Femur (tissue), 1 donor: ENCODE results near the gene TLR10.
A peak's percentile ranks its signal among the peaks of the same experiment; 100 is the strongest.
"Not testable (repeated sequence)": the region's sequence is repeated elsewhere in the genome, so short reads cannot be mapped to it uniquely, and the experiment has no call there.

Source experiments
- DNase-seq: peaks from one replicate; pipeline ENCODE4 v3.0.0-alpha.2; 2017

Gene TLR10, protein sequence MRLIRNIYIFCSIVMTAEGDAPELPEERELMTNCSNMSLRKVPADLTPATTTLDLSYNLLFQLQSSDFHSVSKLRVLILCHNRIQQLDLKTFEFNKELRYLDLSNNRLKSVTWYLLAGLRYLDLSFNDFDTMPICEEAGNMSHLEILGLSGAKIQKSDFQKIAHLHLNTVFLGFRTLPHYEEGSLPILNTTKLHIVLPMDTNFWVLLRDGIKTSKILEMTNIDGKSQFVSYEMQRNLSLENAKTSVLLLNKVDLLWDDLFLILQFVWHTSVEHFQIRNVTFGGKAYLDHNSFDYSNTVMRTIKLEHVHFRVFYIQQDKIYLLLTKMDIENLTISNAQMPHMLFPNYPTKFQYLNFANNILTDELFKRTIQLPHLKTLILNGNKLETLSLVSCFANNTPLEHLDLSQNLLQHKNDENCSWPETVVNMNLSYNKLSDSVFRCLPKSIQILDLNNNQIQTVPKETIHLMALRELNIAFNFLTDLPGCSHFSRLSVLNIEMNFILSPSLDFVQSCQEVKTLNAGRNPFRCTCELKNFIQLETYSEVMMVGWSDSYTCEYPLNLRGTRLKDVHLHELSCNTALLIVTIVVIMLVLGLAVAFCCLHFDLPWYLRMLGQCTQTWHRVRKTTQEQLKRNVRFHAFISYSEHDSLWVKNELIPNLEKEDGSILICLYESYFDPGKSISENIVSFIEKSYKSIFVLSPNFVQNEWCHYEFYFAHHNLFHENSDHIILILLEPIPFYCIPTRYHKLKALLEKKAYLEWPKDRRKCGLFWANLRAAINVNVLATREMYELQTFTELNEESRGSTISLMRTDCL

DNA sequence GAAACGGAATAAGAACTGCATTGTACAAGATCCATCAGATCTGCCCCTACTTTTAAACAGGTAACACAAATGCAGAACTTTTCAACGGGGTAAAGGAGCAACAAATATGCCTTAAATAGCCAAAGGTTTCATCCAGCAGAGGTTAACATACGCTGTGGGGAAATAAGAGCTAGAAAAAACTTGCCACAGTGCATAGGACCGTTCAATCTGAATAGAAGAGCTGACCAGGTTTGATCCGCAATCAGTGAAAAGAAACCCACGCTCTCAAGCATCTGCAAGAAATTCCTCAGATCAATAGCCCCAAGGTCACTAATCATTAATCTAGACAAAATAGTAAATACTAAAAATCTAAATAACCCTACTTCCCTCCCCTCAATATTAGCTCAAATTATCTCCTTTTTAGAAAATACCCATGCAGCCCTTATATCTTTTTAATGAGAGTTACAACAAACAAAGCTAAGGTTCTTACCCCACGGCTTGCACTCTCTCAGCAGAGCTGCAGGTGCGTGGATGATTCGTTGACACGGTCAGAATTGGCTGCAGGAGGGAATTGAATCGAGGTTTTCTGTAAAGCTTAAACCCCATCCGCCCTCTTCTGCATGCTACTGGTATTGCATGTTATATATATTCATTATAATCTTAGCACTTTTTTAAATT, at the start of gene TLR10:
Gene TLR10 (minus strand): TSS at position 539 of the 657 bp plus-strand sequence. CDS start 7,400 bp downstream, outside the sequence.
- peak; percentile 36 for DNase-seq

DNA sequence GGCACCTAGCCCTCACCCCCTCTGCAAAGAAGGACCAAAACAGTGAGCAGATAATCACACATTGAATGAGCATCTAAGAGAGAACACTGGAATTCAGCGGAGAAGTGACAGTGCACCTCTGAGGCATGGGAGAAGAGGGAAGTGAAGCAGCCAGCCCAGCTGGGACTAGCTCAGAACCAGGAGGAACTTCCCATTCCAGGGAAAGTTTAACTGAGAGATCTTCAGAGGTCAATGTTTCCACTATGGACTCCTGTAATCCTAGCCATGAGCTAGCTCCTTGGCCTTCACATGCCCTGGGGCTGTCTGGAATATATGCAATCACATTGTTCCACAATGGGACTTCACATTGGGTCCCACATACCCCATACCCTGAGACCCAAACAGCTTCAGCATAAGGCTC, 49.4 kb upstream of the TLR10 start:
- DNase-seq = no peak

DNA sequence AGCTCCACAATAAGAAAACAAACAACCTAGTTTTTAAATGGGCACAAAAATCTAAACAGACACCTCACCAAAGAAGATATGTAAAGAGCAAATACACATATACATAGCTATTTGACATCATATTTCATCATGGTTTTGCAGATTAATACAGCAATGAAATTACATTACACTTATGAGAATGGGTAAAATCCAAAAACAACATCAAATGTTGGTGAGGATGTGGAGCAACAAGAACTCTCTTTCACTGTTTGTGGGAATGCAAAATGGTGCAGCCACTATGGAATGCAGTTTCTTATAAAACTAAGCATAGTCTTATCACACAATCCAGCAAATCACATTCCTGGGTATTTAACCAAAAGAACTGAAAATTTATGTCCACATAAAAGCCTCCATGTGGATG, 48.9 kb upstream of the TLR10 start:
- no peak for DNase-seq

DNA sequence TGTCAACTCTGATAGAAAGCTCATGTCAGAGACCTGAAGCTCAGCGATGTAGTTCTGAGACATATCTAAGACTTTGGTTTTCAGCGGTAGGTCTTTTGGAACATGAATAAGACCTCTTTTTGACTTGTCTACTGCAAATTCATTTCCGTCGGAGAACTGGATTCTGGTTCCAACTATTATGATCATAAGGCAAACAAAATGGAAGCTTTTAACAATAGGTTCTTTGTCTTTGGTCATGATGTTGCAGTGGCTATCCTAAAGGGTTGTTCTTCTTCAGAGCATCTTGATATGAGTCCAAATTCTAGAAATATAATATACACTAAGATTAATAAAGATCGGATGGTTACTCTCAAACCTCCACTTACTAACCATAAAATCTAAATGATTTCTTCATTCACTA, 46.4 kb upstream of the TLR10 start:
- DNase-seq = no peak

DNA sequence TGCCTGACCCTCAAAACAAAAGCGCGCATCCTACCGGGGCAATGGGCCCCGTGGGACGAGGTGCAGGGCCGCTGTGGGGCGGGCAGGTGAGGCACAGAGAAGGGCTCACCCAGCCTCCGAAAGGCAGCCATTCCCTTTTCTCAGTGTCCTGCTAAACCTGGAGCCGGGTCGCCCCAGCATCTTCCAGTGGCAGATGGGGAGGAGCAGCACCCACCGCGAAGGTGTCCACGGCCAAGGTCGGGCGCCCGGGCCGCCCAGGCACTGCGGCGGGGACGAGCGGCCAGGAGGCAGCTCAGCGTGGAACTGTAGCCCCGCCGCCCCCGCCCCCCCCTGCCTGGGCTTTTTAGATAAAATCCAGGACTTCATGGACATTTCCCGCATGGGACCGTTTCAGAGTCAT, 41.0 kb upstream of the TLR10 start:
- DNase-seq = no peak

DNA sequence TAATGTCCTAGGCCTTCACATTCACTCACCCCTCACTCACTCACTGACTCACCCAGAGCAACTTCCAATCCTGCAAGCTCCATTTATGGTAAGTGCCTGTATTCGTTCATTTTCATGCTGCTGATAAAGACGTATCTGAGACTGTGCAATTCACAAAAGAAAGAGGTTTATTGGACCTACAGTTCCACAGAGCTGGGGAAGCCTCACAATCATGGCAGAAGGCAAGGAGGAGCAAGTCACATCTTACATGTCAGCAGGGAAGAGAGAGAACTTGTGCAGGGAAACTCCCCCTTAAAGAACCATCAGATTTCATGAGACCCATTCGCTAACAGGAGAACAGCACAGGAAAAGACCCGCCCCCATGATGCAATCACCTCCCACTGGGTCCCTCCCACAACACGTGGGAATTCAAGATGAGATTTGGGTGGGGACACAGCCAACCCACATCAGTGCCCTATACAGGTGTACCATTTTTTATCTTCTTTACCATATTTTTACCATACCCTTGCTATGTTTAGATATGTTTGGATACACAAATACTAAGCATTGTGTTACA, 40.0 kb upstream of the TLR10 start:
- DNase-seq = no peak

DNA sequence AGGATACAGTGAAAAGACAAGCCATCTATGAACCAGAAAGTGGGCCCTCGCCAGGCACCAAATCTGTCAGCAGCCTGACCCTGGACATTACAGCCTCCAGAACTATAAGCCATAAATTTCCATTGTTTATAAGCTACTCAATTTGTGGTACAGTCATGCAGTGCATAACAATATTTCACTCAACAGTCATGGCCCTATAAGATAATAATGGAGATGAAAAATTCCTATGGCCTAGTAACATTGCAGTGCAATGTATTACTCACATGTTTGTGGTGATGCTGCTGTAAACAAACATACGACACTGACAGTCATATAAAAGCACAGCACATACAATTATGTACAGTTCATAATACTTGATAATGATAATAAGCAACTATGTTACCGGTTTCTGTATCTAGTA, 38.9 kb upstream of the TLR10 start:
- no peak for DNase-seq

DNA sequence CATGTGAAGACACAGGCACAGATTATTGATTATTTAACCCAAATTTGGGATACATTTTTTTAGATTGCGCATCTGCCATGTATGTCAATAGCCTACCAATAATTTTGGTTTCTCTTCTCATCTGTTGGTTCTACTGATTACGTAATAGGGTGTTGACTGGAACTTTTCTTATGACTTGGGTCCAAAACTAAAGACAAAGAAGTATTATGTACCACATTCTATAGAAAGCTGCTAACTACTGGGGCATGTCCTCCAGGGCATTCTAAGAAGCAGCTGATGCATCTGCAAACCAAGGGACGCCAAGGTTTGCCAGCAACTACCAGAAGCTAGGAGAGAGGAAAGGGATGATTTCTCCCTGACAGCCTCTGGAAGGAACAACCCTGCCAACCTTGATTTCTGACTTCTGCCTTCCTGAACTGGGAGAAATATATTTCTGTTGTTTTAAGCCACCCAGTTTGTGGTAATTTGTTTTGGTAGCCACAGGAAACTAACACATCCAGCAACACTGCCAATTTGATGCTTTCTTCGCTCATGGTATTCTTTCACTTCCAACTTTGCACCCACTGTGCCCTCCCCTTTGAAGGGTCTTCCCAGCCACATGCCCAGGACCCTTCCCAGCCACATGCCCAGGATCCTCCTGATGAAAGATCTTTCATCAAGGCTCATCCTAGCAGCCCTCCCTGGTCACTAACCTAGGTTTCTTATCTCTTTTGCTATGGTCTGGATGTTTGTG, 37.7 kb upstream of the TLR10 start:
- DNase-seq = no peak

DNA sequence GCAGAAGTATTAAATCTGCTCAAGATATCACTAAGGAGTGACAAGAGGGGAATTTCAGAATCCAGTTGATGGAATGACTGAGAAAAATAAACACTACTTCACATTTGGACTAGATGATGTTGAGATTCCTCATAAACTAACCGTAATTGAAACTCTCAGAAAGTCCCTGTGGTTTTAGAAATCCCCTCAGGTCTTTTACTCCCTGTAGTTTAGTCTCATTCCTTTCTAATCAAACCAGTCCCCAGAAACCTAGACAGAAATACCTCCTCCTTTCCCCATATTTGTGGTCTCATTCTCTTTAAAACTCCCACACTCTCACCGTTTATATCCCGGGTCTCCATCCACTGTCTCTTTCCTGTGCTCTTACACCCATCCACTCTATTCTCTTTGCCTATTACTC, 36.8 kb upstream of the TLR10 start:
- DNase-seq = no peak

DNA sequence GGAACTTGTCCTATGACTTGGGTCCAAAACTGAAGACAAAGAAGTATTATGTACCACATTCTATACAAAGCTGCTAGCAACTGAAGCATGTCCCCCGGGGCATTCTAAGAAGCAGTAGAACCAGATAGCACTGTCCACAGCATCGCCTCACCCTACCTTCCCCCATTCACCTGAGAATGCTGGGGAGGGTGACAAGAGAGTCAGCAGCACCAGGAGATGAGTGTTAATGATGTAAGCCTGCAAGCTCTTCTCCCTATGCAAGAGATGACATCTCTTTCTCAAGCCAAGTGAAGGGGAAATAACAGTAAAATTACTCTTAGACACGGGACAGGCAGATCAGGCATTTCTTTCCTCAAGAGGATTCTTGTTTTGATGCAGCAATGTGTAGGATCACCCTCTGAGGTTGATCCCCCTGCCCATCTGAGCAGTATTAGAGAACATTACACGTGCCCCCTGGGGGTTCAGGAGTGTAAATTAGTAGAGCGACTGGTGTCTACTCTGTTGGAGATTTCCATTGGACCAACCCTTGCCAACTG, 35.7 kb upstream of the TLR10 start:
- no peak for DNase-seq

DNA sequence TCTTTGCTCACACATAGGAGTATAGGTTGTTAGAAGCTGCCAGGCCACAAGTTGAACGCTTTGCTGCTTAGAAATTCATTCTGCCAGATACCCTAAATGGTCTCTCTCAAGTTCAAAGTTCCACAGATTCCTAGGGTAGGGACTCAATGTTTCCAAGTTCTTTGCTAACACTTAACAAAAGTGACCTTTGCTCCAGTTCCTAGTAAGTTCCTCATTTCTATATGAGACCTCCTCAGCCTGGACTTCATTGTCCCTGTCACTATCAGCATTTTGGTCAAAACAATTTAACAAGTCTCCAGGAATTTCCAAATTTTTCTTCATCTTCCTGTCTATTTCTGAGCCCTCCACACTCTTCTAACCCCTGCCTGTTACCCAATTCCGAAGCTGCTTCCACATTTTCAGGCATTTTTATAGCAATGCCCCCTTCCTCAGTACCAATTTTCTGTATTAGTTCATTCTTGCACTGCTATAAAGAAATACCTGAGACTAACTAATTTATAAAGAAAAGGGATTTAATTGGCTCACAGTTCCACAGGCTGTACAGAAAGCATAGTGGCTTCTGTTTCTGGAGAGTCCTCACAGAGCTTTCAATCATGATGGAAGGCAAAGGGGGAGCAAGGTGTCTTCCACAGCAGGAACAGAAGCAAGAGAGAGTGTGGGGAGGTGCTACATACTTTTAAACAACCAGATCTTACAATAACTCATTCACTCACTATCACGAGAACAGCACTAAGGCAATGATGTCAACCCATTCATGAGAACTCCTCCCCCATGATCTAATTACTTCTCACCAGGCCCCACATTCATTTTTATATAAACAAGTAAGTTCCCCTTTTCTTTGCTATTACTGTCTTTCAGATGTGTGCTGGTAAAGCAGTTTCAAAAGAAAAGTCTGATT, 33.3 kb upstream of the TLR10 start:
- no peak for DNase-seq

DNA sequence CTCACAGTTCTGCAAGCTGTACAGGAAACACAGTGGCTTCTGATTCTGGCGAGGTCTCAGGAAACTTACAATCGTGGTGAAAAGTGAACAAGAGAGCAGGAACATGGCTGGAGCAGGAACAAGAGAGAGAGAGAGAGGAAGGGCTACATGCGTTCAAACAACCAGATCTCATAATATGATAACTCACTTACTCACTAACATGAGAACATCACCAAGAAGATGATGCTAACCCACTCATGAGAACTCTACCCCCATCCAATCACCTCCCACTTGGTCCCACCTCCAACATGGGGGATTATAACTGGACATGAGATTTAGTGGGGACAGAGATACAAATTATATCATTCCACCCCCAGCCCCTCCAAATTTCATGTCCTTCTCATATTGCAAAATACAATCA, 31.6 kb upstream of the TLR10 start:
- DNase-seq = no peak

DNA sequence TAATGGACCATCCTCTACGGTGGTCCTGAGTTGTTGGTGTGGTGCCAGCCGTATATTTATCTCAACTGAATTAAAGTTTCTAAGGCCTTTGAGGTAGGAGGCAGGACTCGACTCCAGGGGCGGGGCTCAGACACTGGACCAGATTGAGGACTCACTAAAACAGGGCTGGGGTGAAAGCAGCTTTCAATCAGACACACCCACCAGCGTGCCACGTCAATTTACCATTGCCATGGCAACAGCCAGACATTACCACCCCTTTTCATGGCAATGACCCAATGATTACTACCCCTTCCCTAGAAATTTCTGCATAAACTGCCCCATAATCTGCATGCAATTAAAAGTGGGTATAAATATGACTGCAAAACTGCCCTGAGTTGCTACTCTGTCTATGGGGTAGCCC, 28.5 kb upstream of the TLR10 start:
- no peak for DNase-seq

DNA sequence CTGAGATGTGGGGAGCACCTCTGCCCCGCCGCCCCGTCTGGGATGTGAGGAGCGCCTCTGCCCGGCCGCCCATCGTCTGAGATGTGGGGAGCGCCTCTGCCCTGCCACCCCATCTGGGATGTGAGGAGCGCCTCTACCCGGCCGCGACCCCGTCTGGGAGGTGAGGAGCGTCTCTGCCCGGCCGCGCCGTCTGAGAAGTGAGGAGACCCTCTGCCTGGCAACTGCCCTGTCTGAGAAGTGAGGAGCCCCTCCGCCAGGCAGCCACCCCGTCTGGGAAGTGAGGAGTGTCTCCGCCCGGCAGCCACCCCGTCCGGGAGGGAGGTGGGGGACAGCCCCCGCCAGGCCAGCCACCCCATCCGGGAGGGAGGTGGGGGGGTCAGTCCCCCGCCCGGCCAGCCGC, 24.7 kb upstream of the TLR10 start:
- not testable (repeated sequence) for DNase-seq

DNA sequence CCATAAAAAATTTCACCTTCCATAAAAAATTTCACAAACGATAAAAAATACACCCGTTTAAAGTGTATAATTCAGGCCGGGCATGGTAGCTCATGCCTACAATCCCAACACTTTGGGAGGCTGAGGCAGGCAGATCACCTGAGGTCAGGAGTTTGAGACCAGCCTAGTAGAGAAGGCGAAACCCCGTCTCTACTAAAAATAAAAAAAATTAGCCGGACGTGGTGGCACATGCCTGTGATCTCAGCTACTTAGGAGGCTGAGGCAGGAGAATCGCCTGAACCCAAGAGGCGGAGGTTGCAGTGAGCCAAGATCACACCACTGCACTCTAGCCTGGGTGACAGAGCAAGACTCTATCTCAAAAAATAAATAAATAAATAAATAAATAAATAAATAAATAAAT, 23.5 kb upstream of the TLR10 start:
- not testable (repeated sequence) for DNase-seq

DNA sequence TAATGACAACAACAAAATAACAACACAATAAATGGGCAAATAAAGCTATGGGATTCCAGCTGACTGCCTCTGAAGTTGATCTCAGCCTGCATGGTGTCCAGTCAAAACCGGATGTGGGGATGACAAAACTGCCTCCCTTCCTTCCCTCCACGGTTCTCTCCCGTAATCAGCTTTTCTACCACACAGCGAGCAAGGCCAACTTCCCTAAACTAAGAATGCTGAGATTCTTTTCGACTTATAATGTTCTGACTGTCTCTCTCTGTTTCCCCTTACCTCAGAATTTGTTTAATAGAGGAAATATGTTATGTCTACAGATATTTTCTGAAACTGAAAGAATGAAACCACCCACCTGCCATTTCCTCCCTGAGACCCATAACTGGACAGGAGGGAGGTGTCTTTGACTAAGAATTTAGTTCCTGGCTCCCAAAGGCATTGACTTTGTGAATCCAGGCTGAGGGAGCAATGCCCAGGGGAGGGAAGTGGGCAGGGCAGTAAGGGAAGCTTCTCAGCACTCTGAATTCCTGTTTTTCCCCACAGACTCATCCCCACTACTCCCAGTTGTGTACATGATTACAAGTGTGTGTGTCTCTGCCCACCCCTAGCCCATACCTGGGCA, 22.8 kb upstream of the TLR10 start:
- DNase-seq = peak; percentile 44

DNA sequence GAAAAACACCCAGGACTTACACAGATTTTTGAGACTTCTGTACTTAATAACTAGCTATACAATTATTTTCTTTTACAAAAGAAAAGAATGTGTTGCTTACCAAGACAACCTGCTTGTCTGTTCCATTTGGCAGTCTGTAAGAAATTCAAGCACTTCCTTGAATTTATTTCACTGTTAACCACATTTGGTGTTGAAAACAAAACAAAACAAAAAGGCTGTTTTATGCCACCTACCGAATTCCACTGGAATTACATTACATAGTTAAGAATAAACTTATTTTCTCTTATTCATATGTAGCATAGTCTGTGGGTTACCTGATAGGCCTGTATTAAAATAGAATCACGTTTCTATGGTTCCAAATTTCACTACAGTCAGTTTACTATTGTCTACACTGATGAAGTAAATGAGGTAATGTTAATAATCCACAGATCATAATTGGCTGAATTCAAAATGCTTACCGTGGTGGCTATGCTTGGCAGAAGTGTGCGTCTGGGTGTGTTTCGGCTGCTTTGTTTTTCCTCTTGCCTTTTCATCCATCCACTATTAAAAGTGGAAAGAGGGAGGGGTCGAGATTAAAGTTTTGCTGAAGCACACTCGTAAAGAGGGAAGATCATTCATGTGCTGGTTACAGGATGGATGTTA, 22.0 kb upstream of the TLR10 start, which contains the start of gene TLR1:
Gene TLR1 (minus strand): TSS at position 138 of the 642 bp plus-strand sequence. CDS start 5,960 bp downstream, outside the sequence.
- no peak for DNase-seq

DNA sequence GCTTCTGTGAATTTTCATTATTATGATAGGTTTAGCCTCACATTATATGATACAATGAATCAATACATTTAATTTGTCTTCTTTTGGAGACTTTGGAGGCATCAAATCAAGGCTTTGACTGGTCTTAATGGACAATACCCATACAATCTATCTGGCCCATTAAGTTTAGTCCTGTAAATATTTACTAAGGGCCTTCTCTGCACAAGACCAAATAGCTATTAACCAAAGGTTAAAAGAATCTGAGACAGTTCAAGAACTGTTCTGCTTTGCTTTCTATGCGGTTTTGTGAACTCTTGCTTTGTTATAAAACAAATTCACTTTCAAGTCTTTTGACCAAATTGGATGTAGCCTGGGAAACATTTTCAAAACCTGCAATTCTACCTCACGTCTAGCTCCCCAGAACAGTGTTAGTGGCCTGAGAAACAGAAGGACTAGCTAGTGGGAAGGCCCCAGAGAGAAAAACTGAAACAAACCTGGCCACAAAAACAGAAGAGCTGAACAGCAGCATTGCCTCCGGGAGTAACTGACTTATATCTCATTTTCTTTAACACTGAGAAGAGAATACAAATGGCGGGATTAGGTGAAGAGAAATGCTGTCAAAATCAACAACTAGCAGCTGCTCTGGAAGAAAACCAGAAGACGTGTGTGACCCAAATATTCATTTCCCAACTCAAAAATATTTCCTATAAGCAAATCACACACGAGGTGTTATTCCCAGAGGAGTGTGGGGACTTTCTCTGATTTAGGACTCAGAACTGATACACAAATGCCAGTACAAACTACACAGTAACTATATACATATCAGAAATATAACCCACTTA, 21.3 kb upstream of the TLR10 start:
- DNase-seq = no peak
